Measurements from ENCODE around the gene OR4K2.
"Not testable (repeated sequence)": the region's sequence is repeated elsewhere in the genome, so short reads cannot be mapped to it uniquely, and the experiment has no call there.

OR4K2 gene, protein sequence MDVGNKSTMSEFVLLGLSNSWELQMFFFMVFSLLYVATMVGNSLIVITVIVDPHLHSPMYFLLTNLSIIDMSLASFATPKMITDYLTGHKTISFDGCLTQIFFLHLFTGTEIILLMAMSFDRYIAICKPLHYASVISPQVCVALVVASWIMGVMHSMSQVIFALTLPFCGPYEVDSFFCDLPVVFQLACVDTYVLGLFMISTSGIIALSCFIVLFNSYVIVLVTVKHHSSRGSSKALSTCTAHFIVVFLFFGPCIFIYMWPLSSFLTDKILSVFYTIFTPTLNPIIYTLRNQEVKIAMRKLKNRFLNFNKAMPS

GRCh38 chr14:19874842-19875241, at the start of gene OR4K2:
Gene OR4K2 (plus strand): TSS chr14:19875142. CDS start chr14:19876268, 1,126 bp downstream.
- Histone ChIP-seq H3K27ac (ENCODE audit: low read length) (no peak within 1 kb of the TSS), H3K4me1 (ENCODE audit: control insufficient read depth, low read depth, low read length) (no peaks in the 10 kb centered on the region), H3K4me3 (ENCODE audit: low read length) (no peak within 1 kb of the TSS), H3K9ac (ENCODE audit: low read length) (no peak within 1 kb of the TSS), H3K36me3 (ENCODE audit: control insufficient read depth, low read depth, low read length) (no peaks in the 10 kb centered on the region), H3K27me3 (ENCODE audit: control insufficient read depth, insufficient read depth, low read length) (no peaks in the 10 kb centered on the region), H3K9me3 (ENCODE audit: control insufficient read depth, low read depth, low read length) (peaks cover 74% of the 10 kb centered on the region)

DNA sequence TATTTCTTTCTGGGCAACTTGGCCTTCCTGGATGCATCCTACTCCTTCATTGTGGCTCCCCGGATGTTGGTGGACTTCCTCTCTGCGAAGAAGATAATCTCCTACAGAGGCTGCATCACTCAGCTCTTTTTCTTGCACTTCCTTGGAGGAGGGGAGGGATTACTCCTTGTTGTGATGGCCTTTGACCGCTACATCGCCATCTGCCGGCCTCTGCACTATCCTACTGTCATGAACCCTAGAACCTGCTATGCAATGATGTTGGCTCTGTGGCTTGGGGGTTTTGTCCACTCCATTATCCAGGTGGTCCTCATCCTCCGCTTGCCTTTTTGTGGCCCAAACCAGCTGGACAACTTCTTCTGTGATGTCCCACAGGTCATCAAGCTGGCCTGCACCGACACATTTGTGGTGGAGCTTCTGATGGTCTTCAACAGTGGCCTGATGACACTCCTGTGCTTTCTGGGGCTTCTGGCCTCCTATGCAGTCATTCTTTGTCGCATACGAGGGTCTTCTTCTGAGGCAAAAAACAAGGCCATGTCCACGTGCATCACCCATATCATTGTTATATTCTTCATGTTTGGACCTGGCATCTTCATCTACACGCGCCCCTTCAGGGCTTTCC, 47.2 kb upstream of the OR4K2 start:
- H3K36me3 ChIP-seq (ENCODE audit: control insufficient read depth, low read depth, low read length); H3K4me3 ChIP-seq (ENCODE audit: low read length); H3K4me1 ChIP-seq (ENCODE audit: control insufficient read depth, low read depth, low read length); H3K27ac ChIP-seq (ENCODE audit: low read length); H3K9ac ChIP-seq (ENCODE audit: low read length); H3K27me3 ChIP-seq (ENCODE audit: control insufficient read depth, insufficient read depth, low read length): not testable (repeated sequence)
- H3K9me3 ChIP-seq (ENCODE audit: control insufficient read depth, low read depth, low read length) = peaks cover 61% of the 10 kb centered on the region

DNA sequence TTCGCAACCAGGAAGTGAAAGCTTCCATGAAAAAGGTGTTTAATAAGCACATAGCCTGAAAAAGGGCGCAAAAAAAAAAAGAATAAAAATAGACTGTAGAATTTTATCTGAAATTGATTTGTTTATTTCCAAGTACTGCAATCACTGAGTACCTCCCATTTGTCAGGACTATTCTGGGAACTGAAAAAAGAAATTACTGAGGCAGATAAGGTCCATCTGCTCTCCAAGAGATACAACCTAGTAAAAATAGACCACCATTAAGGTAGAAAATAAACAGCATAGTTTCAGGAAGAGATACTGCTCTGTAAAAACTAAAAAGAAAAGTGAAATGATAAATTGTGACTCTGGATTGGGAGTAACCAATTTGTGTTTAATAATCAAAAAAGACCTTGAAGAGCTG, 46.6 kb upstream of the OR4K2 start:
- Histone ChIP-seq H3K9me3 (ENCODE audit: control insufficient read depth, low read depth, low read length) (peaks cover 61% of the 10 kb centered on the region), H3K36me3 (ENCODE audit: control insufficient read depth, low read depth, low read length) (no peaks in the 10 kb centered on the region), H3K9ac (ENCODE audit: low read length) (no peak overlapping the region), H3K4me1 (ENCODE audit: control insufficient read depth, low read depth, low read length) (no peaks in the 10 kb centered on the region), H3K27ac (ENCODE audit: low read length) (no peak overlapping the region), H3K4me3 (ENCODE audit: low read length) (no peak overlapping the region), H3K27me3 (ENCODE audit: control insufficient read depth, insufficient read depth, low read length) (no peaks in the 10 kb centered on the region)

DNA sequence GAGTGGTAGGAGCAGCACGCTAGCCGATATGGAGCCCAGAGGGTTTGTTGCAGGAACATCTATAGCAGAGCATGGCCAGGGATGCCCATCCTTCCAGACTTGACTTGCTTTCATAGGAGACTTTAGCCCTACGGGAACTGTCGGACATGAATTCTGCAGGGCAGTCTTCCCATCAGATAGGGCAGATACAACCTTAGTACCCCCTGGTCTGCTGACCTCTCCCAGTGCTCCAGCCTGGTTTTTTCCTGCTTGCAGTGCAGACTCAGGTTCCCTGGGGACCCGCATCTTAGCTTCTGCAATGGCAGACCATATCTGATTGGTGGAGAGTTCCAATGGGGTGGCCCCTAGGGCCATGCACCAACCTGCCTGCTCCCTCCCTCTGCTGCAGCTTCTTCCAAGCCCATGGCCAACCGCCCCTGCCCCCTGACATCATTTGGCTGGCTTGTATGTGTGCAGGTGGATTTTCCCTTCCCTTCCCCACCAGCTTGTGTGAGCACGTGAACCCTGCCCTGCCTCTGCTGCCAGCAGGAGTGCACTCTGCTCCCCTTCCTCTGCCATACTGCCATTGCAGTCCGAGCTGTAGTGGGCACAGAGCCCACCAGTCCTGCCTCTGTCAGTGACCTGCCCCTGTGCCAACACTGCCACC, 40.6 kb upstream of the OR4K2 start:
- H3K4me3 ChIP-seq (ENCODE audit: low read length); H3K9ac ChIP-seq (ENCODE audit: low read length); H3K27ac ChIP-seq (ENCODE audit: low read length); H3K4me1 ChIP-seq (ENCODE audit: control insufficient read depth, low read depth, low read length); H3K27me3 ChIP-seq (ENCODE audit: control insufficient read depth, insufficient read depth, low read length); H3K36me3 ChIP-seq (ENCODE audit: control insufficient read depth, low read depth, low read length): not testable (repeated sequence)
- H3K9me3 ChIP-seq (ENCODE audit: control insufficient read depth, low read depth, low read length) = peaks cover 63% of the 10 kb centered on the region

DNA sequence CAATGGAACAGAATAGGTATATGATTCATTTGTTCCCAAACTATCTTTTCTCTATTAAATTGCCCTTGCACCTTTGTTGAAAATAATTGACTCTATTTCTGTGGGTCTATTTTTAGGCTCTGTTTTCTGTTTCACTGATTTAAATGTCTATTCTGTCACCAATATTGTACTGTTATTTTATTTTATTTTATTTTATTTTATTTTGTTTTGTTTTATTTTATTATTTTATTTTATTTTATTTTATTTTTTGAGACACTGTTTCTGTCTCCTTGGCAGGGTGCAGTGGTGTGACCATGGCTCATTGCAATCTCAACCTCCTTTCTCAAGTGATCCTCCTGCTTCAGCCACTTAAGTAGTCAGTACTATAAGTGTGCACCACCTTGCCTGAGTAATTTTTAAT, 36.5 kb upstream of the OR4K2 start:
- H3K36me3 ChIP-seq (ENCODE audit: control insufficient read depth, low read depth, low read length) = no peaks in the 10 kb centered on the region
- no peaks in the 10 kb centered on the region for H3K4me1 ChIP-seq (ENCODE audit: control insufficient read depth, low read depth, low read length)
- H3K9me3 ChIP-seq (ENCODE audit: control insufficient read depth, low read depth, low read length) = peaks cover 61% of the 10 kb centered on the region
- no peak overlapping the region for H3K27ac ChIP-seq (ENCODE audit: low read length)
- H3K4me3 ChIP-seq (ENCODE audit: low read length) = no peak overlapping the region
- no peaks in the 10 kb centered on the region for H3K27me3 ChIP-seq (ENCODE audit: control insufficient read depth, insufficient read depth, low read length)
- H3K9ac ChIP-seq (ENCODE audit: low read length) = no peak overlapping the region

DNA sequence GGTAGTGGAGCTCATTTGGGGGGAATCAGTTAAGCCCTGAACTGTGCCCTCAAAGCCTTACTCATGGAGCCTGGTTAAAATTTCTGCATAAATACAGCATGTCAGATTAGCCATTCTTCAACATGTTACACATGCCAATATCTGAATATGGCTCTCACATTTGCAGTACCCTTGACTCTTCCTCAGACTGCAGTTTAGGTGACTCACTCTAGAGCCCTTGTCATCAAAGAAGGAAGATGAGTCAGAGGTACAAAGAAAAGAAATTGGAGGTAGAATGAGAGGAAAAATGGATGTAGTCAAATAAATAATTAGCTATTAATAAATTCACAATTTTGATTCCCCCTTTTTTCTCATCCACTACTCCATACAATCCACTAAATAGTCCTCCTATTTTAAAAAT, 23.6 kb upstream of the OR4K2 start:
- Histone ChIP-seq H3K27me3 (ENCODE audit: control insufficient read depth, insufficient read depth, low read length) (no peaks in the 10 kb centered on the region), H3K9me3 (ENCODE audit: control insufficient read depth, low read depth, low read length) (peaks cover 37% of the 10 kb centered on the region), H3K9ac (ENCODE audit: low read length) (no peak overlapping the region), H3K27ac (ENCODE audit: low read length) (no peak overlapping the region), H3K36me3 (ENCODE audit: control insufficient read depth, low read depth, low read length) (no peaks in the 10 kb centered on the region), H3K4me1 (ENCODE audit: control insufficient read depth, low read depth, low read length) (no peaks in the 10 kb centered on the region), H3K4me3 (ENCODE audit: low read length) (no peak overlapping the region)

DNA sequence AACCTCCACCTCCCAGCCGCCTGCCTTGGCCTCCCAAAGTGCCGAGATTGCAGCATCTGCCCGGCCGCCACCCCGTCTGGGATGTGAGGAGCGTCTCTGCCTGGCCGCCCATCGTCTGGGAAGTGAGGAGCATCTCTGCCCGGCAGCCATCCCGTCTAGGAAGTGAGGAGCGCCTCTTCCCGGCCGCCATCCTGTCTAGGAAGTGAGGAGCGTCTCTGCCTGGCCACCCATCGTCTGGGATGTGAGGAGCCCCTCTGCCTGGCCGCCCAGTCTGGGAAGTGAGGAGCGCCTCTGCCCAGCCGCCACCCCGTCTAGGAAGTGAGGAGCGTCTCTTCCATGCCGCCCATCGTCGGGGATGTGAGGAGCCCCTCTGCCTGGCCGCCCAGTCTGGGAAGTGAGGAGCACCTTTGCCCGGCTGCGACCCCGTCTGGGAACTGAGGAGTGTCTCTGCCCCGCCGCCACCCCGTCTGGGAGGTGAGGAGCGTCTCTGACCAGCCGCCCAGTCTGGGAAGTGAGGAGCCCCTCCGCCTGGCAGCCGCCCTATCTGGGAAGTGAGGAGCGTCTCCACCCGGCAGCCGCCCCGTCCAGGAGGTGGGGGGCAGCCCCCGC, 8.8 kb upstream of the OR4K2 start:
- peaks cover 67% of the 10 kb centered on the region for H3K9me3 ChIP-seq (ENCODE audit: control insufficient read depth, low read depth, low read length)
- H3K27ac ChIP-seq (ENCODE audit: low read length); H3K36me3 ChIP-seq (ENCODE audit: control insufficient read depth, low read depth, low read length); H3K27me3 ChIP-seq (ENCODE audit: control insufficient read depth, insufficient read depth, low read length); H3K4me1 ChIP-seq (ENCODE audit: control insufficient read depth, low read depth, low read length); H3K9ac ChIP-seq (ENCODE audit: low read length); H3K4me3 ChIP-seq (ENCODE audit: low read length): not testable (repeated sequence)

GRCh38 chr14:19873178-19873577, 1.8 kb upstream of the OR4K2 start:
- H3K9me3 ChIP-seq (ENCODE audit: control insufficient read depth, low read depth, low read length) = peaks cover 75% of the 10 kb centered on the region

DNA sequence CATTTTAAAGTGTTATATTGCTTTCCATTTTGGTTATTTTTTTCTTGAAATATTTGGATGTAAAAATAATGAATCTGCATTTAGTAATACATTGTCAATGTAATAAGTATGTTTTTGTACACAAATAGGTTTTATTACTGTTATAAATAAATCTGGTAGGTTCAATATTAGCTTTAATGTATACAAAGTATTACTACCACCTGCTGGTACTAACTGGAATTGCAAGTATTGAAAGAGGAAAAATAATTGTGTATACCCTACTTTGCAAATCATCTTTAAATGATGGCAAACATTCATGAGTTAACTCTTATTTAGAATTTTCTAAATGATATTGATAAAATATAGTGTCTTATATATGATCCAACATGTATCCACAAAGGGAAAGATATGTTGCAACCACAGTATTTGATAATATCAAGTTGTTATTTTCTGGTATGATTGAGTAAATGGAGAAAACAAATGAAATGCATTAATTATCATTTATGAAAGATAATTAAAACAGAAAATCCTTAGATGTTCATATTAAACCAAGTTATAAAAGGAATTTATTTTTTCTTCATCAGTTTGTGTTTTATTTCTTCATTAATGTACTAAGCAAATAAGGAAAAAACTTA, 3.2 kb downstream of the OR4K2 start:
- H3K9ac ChIP-seq (ENCODE audit: low read length) = no peak overlapping the region
- no peaks in the 10 kb centered on the region for H3K27me3 ChIP-seq (ENCODE audit: control insufficient read depth, insufficient read depth, low read length)
- H3K36me3 ChIP-seq (ENCODE audit: control insufficient read depth, low read depth, low read length) = no peaks in the 10 kb centered on the region
- peaks cover 76% of the 10 kb centered on the region for H3K9me3 ChIP-seq (ENCODE audit: control insufficient read depth, low read depth, low read length)
- H3K4me3 ChIP-seq (ENCODE audit: low read length) = no peak overlapping the region
- no peak overlapping the region for H3K27ac ChIP-seq (ENCODE audit: low read length)
- no peaks in the 10 kb centered on the region for H3K4me1 ChIP-seq (ENCODE audit: control insufficient read depth, low read depth, low read length)

More at GRCh38 chr14:19873178-19873577, 1.8 kb upstream of the OR4K2 start:
- Histone ChIP-seq H3K27me3 (ENCODE audit: control insufficient read depth, insufficient read depth, low read length) (no peaks in the 10 kb centered on the region), H3K4me3 (ENCODE audit: low read length) (no peak overlapping the region), H3K9ac (ENCODE audit: low read length) (no peak overlapping the region), H3K27ac (ENCODE audit: low read length) (no peak overlapping the region), H3K4me1 (ENCODE audit: control insufficient read depth, low read depth, low read length) (no peaks in the 10 kb centered on the region), H3K36me3 (ENCODE audit: control insufficient read depth, low read depth, low read length) (no peaks in the 10 kb centered on the region)

GRCh38 chr14:19895282-19895681, 20.3 kb downstream of the OR4K2 start:
- Histone ChIP-seq H3K36me3 (ENCODE audit: control insufficient read depth, low read depth, low read length) (no peaks in the 10 kb centered on the region), H3K27me3 (ENCODE audit: control insufficient read depth, insufficient read depth, low read length) (no peaks in the 10 kb centered on the region), H3K9ac (ENCODE audit: low read length) (no peak overlapping the region), H3K9me3 (ENCODE audit: control insufficient read depth, low read depth, low read length) (peaks cover 89% of the 10 kb centered on the region), H3K4me3 (ENCODE audit: low read length) (no peak overlapping the region), H3K27ac (ENCODE audit: low read length) (no peak overlapping the region), H3K4me1 (ENCODE audit: control insufficient read depth, low read depth, low read length) (no peaks in the 10 kb centered on the region)

- no peak overlapping the region for H3K9ac ChIP-seq (ENCODE audit: low read length)
- no peak overlapping the region for H3K4me3 ChIP-seq (ENCODE audit: low read length)
- H3K27me3 ChIP-seq (ENCODE audit: control insufficient read depth, insufficient read depth, low read length) = no peaks in the 10 kb centered on the region
- no peaks in the 10 kb centered on the region for H3K4me1 ChIP-seq (ENCODE audit: control insufficient read depth, low read depth, low read length)
- peaks cover 80% of the 10 kb centered on the region for H3K9me3 ChIP-seq (ENCODE audit: control insufficient read depth, low read depth, low read length)
- H3K27ac ChIP-seq (ENCODE audit: low read length) = no peak overlapping the region
- H3K36me3 ChIP-seq (ENCODE audit: control insufficient read depth, low read depth, low read length) = no peaks in the 10 kb centered on the region
Observed at GRCh38 chr14:19900999-19901398, 26.1 kb downstream of the OR4K2 start.

All from iPS-18a (cell line).